IMR-90 (cell line): ENCODE data around the gene SPEM1. TPM values are rescaled to one million over a fixed set of nuclear protein-coding genes. Genes with fewer than 3 reads are reported as not detected.

Experiments
- ATAC-seq: fragments of 200-7000 bp; cut with Tn5 transposase; 2 replicates; pipeline ENCODE4 v1.9.1; 2020; ENCODE audit warnings: low read depth, mild to moderate bottlenecking, moderate library complexity
- BruUV-seq: library from RNA; stranded (reverse); fragments of 400-500 nt; replicated peaks from 2 replicates; lab custom pipeline; 2021; lab: Mats Ljungman, UMichigan
- CTCF ChIA-PET: fragments of 300-600 bp; formaldehyde crosslinking; extraction: SDS; loops from one replicate; lab custom pipeline; 2021; ENCODE audit warnings: antibody characterized with exemption; lab: Yijun Ruan, JAX
- POLR2A ChIA-PET: fragments of 300-600 bp; sonication (Branson Sonifier 250); formaldehyde crosslinking; loops from one replicate; lab custom pipeline; 2022; ENCODE audit warnings: antibody characterized with exemption; ENCODE audit not compliant: unreplicated experiment; lab: Charles Lee
- DNase-seq: peaks from one replicate; pipeline ENCODE4 v3.0.0; 2013
- H2AFZ ChIP-seq: replicated peaks from 2 replicates; pipeline ENCODE3; 2013; ENCODE audit warnings: low read length, mild to moderate bottlenecking; ENCODE audit not compliant: poor library complexity
- H2AK5ac ChIP-seq: 2 replicates; pipeline ENCODE4 v1.6.1; 2013; ENCODE audit warnings: low read depth, low read length, inconsistent platforms
- H2AK9ac ChIP-seq: replicated peaks from 2 replicates; pipeline ENCODE3; 2013; ENCODE audit warnings: mild to moderate bottlenecking, low read depth, low read length, moderate library complexity; ENCODE audit not compliant: poor library complexity
- H2BK120ac ChIP-seq: 2 replicates; pipeline ENCODE4 v1.6.1; 2013; ENCODE audit warnings: low read depth, low read length, inconsistent platforms
- H2BK15ac ChIP-seq: 3 replicates; pipeline ENCODE4 v1.6.1; 2013; ENCODE audit warnings: low read depth, low read length, inconsistent platforms
- H2BK20ac ChIP-seq: 2 replicates; pipeline ENCODE4 v1.6.1; 2013; ENCODE audit warnings: low read depth, mild to moderate bottlenecking, inconsistent platforms, low read length, moderate library complexity
- H2BK5ac ChIP-seq: 2 replicates; pipeline ENCODE4 v1.6.1; 2013; ENCODE audit warnings: mild to moderate bottlenecking, low read depth, low read length, inconsistent platforms; ENCODE audit not compliant: poor library complexity, severe bottlenecking
- H3K14ac ChIP-seq: replicated peaks from 2 replicates; pipeline ENCODE4 v1.6.1; 2013; ENCODE audit warnings: low read depth, low read length, inconsistent platforms
- H3K18ac ChIP-seq: 2 replicates; pipeline ENCODE4 v1.6.1; 2013; ENCODE audit warnings: low read depth, low read length, control low read depth
- H3K23ac ChIP-seq: 2 replicates; pipeline ENCODE4 v1.6.1; 2013; ENCODE audit warnings: low read depth, low read length, inconsistent platforms
- H3K27ac ChIP-seq: 2 replicates; pipeline ENCODE4 v1.5.1; 2013; ENCODE audit warnings: mild to moderate bottlenecking, control low read depth, low read length; ENCODE audit not compliant: insufficient read depth
- H3K27me3 ChIP-seq: 2 replicates; pipeline ENCODE4 v1.6.1; 2013; ENCODE audit warnings: low read length; ENCODE audit not compliant: control insufficient read depth, insufficient read depth
- H3K36me3 ChIP-seq: 2 replicates; pipeline ENCODE4 v1.6.1; 2013; ENCODE audit warnings: low read length, mixed read lengths; ENCODE audit not compliant: control insufficient read depth, insufficient read depth
- H3K4ac ChIP-seq: 2 replicates; pipeline ENCODE4 v1.6.1; 2013; ENCODE audit warnings: low read depth, low read length, inconsistent platforms
- H3K4me1 ChIP-seq: 2 replicates; pipeline ENCODE4 v1.6.1; 2013; ENCODE audit warnings: low read length, mixed read lengths; ENCODE audit not compliant: control insufficient read depth, insufficient read depth
- H3K4me2 ChIP-seq: 2 replicates; pipeline ENCODE4 v1.6.1; 2013; ENCODE audit warnings: low read depth, mild to moderate bottlenecking, control low read depth, low read length, moderate library complexity
- H3K4me3 ChIP-seq: 2 replicates; pipeline ENCODE4 v1.5.1; 2013; ENCODE audit warnings: low read depth, mild to moderate bottlenecking, control low read depth, low read length, moderate library complexity; ENCODE audit not compliant: insufficient read depth
- H3K56ac ChIP-seq: 2 replicates; pipeline ENCODE4 v1.6.1; 2013; ENCODE audit warnings: low read length, inconsistent platforms; ENCODE audit not compliant: insufficient read depth; ENCODE audit errors: extremely low read depth
- H3K79me1 ChIP-seq, 2 experiments: 2 replicates each; pipeline ENCODE4 v1.6.1; 2013; ENCODE audit warnings: low read length in 2 of 2, inconsistent platforms in 1 of 2, low read depth in 1 of 2
- H3K9ac ChIP-seq: 2 replicates; pipeline ENCODE4 v1.6.1; 2013; ENCODE audit warnings: low read depth, low read length, control low read depth
- H3K9me1 ChIP-seq: 2 replicates; pipeline ENCODE4 v1.6.1; 2013; ENCODE audit warnings: low read length, inconsistent platforms; ENCODE audit not compliant: insufficient read depth
- H3K9me3 ChIP-seq: 2 replicates; pipeline ENCODE4 v1.6.1; 2013; ENCODE audit warnings: low read length; ENCODE audit not compliant: control insufficient read depth, insufficient read depth
- H4K20me1 ChIP-seq: 2 replicates; pipeline ENCODE4 v1.6.1; 2013; ENCODE audit warnings: low read length, inconsistent platforms; ENCODE audit not compliant: insufficient read depth
- H4K5ac ChIP-seq: 2 replicates; pipeline ENCODE4 v1.6.1; 2013; ENCODE audit warnings: mild to moderate bottlenecking, low read depth, low read length, control low read depth
- H4K8ac ChIP-seq, 2 experiments: 2 replicates each; pipeline ENCODE4 v1.6.1; 2013; ENCODE audit warnings: low read depth in 2 of 2, low read length in 2 of 2, control low read depth in 1 of 2, inconsistent platforms in 1 of 2
- H4K91ac ChIP-seq: 2 replicates; pipeline ENCODE4 v1.6.1; 2013; ENCODE audit warnings: low read depth, low read length, inconsistent platforms; ENCODE audit not compliant: insufficient read depth
- BHLHE40 ChIP-seq: fragments of 150-350 bp; IDR thresholded peaks from 2 replicates; pipeline ENCODE4 v1.6.1; 2016; ENCODE audit warnings: mild to moderate bottlenecking, low read depth, low read length
- CEBPB ChIP-seq: IDR thresholded peaks from 2 replicates; pipeline ENCODE4 v1.6.1; 2012; ENCODE audit warnings: low read depth, low read length, improper control_type of control experiment
- ELK1 ChIP-seq: fragments of 150-350 bp; IDR thresholded peaks from 2 replicates; pipeline ENCODE4 v1.6.1; 2016; ENCODE audit warnings: low read depth, mild to moderate bottlenecking, low read length, moderate library complexity, borderline replicate concordance
- WGBS, 2 experiments: methylation state at CpG; one replicate each; pipeline versions ENCODE4 v1.1.5 to v1.1.7; 2013; ENCODE audit warnings: missing lambda C conversion rate in 2 of 2; ENCODE audit not compliant: insufficient read length in 1 of 2; ENCODE audit errors: extremely low coverage in 2 of 2; 5-methylcytosine and 5-hydroxymethylcytosine counted together
- dilution Hi-C: fragments of 300-500 bp; cut with HindIII; formaldehyde crosslinking; loops from one replicate; pipeline ENCODE4 v1.14.3; 2018; ENCODE audit warnings: low sequenced_read_pairs; ENCODE audit not compliant: unreplicated experiment
- in situ Hi-C: fragments of 300-500 bp; cut with MboI; formaldehyde crosslinking; loops from 3 replicates; pipeline ENCODE4 v1.14.3; 2019; ENCODE audit warnings: low sequenced_read_pairs, inconsistent platforms, mixed read lengths
- intact Hi-C: fragments of 100-400 bp; cut with micrococcal nuclease; formaldehyde crosslinking; loops from 2 replicates; pipeline ENCODE4 v1.10.0; 2022
- polyA plus RNA-seq, 3 experiments: library from polyadenylated mRNA; depleted of rRNA; stranded (reverse); fragments of >200 nt; gene quantifications; 2 replicates each; pipeline ENCODE4 v1.2.3, GENCODE V29; 2012; ENCODE audit warnings: low replicate concordance in 1 of 3
- total RNA-seq: library from RNA; depleted of rRNA; stranded (reverse); fragments of >200 nt; gene quantifications from 2 replicates; pipeline ENCODE4 v1.2.3, GENCODE V29; 2012

The SPEM1 gene
- total and polyA plus RNA-seq, 2 of the 4 experiments (the other 2 are of a cell fraction) = not detected

GRCh38 chr17:7468290-7468689 lies 48.2 kb downstream of the SPEM1 start:
- Histone ChIP-seq H2BK120ac (no peak overlapping the region), H4K5ac (no peak overlapping the region), H3K27ac (no peak overlapping the region), H3K23ac (no peak overlapping the region), H4K20me1 (peaks cover 73% of the 10 kb centered on the region), H2AK9ac (no peak overlapping the region), H3K36me3 (peaks cover 29% of the 10 kb centered on the region), H2AFZ (no peak overlapping the region), H3K4me1 (peaks cover 12% of the 10 kb centered on the region; the same call in 1 of the 2 replicates), H3K9ac (no peak overlapping the region), H2BK20ac (no peak overlapping the region), H2BK15ac (no peak overlapping the region), H2BK5ac (no peak overlapping the region), H3K9me3 (no peaks in the 10 kb centered on the region), H3K4me3 (no peak overlapping the region), H3K4me2 (no peak overlapping the region), H3K18ac (no peak overlapping the region), H3K27me3 (no peaks in the 10 kb centered on the region), H3K4ac (no peak overlapping the region), H4K91ac (no peak overlapping the region), H3K9me1 (peaks cover 25% of the 10 kb centered on the region), H4K8ac (no peak overlapping the region), H3K56ac (no peak overlapping the region), H2AK5ac (no peak overlapping the region), H3K14ac (no peak overlapping the region), H3K79me1 (peaks cover 9 to 80% of the 10 kb centered on the region in 2 experiments)
- DNase-seq = no peak
- 80% methylated on average over 2 of the region's 11 CpGs; no CpG with 5 or more reads in 1 of the 2 experiments for WGBS, 2 experiments
- ATAC-seq = no peak
- dilution Hi-C loops (no loop called here), intact Hi-C loops (no loop called here), in situ Hi-C loops (no loop called here)
- no TSS peak for BruUV-seq
- POLR2A ChIA-PET = no interaction called here
- CTCF ChIA-PET = no interaction called here
- no peak for TF ChIP-seq BHLHE40
- TF ChIP-seq CEBPB = no peak
- TF ChIP-seq ELK1 = no peak
